A673 (cell line): Measurements from ENCODE around the gene ZBED3. TPM values are rescaled to one million over a fixed set of nuclear protein-coding genes. Genes with fewer than 3 reads are reported as not detected.
A peak's percentile ranks its signal among the peaks of the same experiment; 100 is the strongest.
"Not testable (repeated sequence)": the region's sequence is repeated elsewhere in the genome, so short reads cannot be mapped to it uniquely, and the experiment has no call there.

ENCODE experiments used
- BruUV-seq: library from RNA; stranded (reverse); fragments of 400-500 nt; replicated peaks from 2 replicates; lab custom pipeline; 2021; lab: Mats Ljungman, UMichigan
- CTCF ChIA-PET: fragments of 300-600 bp; sonication (Branson Sonifier 250); formaldehyde crosslinking; loops from one replicate; lab custom pipeline; 2022; ENCODE audit warnings: antibody characterized with exemption; lab: Charles Lee
- POLR2A ChIA-PET: fragments of 300-600 bp; sonication (Branson Sonifier 250); formaldehyde crosslinking; loops from one replicate; lab custom pipeline; 2022; ENCODE audit warnings: antibody characterized with exemption; ENCODE audit not compliant: low non-redundant PET; lab: Charles Lee
- DNase-seq: peaks from one replicate; pipeline ENCODE4 v3.0.0-alpha.2; 2015; ENCODE audit warnings: low spot score
- H3K27ac ChIP-seq: fragments of 200-600 bp; sonication (generic); 2 replicates; pipeline ENCODE4 v1.5.1; 2016; ENCODE audit warnings: mixed run types, low read depth, mild to moderate bottlenecking, mixed read lengths, antibody characterized with exemption, low read length; ENCODE audit not compliant: poor library complexity, severe bottlenecking
- H3K27me3 ChIP-seq: fragments of 200-600 bp; sonication (generic); replicated peaks from 2 replicates; pipeline ENCODE4 v1.6.1; 2017; ENCODE audit warnings: mixed run types, low read depth, mild to moderate bottlenecking, mixed read lengths, antibody characterized with exemption, low read length; ENCODE audit not compliant: insufficient read depth, poor library complexity
- H3K36me3 ChIP-seq: fragments of 200-600 bp; sonication (generic); 2 replicates; pipeline ENCODE4 v1.6.1; 2016; ENCODE audit warnings: mixed run types, mild to moderate bottlenecking, mixed read lengths, antibody characterized with exemption, low read length; ENCODE audit not compliant: insufficient read depth, poor library complexity, severe bottlenecking
- H3K4me1 ChIP-seq: fragments of 200-600 bp; sonication (generic); 2 replicates; pipeline ENCODE4 v1.6.1; 2017; ENCODE audit warnings: mixed run types, mild to moderate bottlenecking, mixed read lengths, antibody characterized with exemption, low read length; ENCODE audit not compliant: insufficient read depth, poor library complexity, severe bottlenecking
- H3K4me3 ChIP-seq: fragments of 200-600 bp; sonication (generic); 2 replicates; pipeline ENCODE4 v1.5.1; 2016; ENCODE audit warnings: low read depth, mixed run types, mild to moderate bottlenecking, mixed read lengths, low read length; ENCODE audit not compliant: poor library complexity, severe bottlenecking
- H3K9me3 ChIP-seq: fragments of 200-600 bp; sonication (generic); 2 replicates; pipeline ENCODE4 v1.6.1; 2016; ENCODE audit warnings: mixed run types, low read depth, mild to moderate bottlenecking, mixed read lengths, antibody characterized with exemption, low read length; ENCODE audit not compliant: poor library complexity, severe bottlenecking
- EZH2 ChIP-seq: fragments of 200-600 bp; sonication (generic); IDR thresholded peaks from 2 replicates; pipeline ENCODE4 v1.6.1; 2017; ENCODE audit warnings: borderline replicate concordance, low read depth, mild to moderate bottlenecking, mixed read lengths, antibody characterized with exemption, low read length; ENCODE audit not compliant: poor library complexity, severe bottlenecking
- intact Hi-C: fragments of 100-400 bp; cut with micrococcal nuclease; formaldehyde crosslinking; loops from one replicate; pipeline ENCODE4 v1.10.0; 2022; ENCODE audit not compliant: unreplicated experiment
- total RNA-seq: library from RNA; stranded (reverse); gene quantifications from 2 replicates; pipeline ENCODE4 v1.2.3, GENCODE V29; 2021
- TF ChIP-seq, protein P1 (sequence below): fragments of 300-800, 200-600 bp; sonication (generic); conservative IDR thresholded peaks from 2 replicates; pipeline ENCODE4 v1.5.1; 2017; ENCODE audit warnings: low read depth, mild to moderate bottlenecking, antibody characterized with exemption, low read length, moderate library complexity, mixed read lengths

The ZBED3 gene
- total RNA-seq, 1 experiment from 2014 or later = 9.9 TPM

DNA sequence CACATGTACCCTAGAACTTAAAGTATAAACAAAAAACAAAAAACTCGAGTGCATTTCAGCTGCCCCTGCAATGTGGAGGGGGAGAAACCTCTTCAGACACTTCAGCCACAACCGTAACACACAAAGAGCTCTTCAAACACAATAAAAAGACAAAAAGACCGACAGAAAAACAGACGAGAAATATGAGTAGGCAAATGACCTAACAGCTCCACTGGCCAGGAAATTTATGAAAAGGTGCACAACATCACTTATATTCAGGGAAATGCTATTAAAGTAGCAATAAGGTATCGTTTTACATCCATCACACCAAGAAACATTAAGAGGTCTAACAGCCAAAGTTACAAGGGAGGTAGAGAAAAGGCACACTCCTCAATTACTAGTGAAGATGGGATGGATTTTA is 6.2 kb downstream of the ZBED3 start:
- Histone ChIP-seq H3K27me3 (no peaks in the 10 kb centered on the region), H3K9me3 (no peaks in the 10 kb centered on the region), H3K4me1 (peaks cover 6% of the 10 kb centered on the region), H3K36me3 (no peaks in the 10 kb centered on the region), H3K4me3 (no peak overlapping the region), H3K27ac (no peak overlapping the region)
- intact Hi-C loops = no loop called here
- BruUV-seq = no TSS peak
- TF ChIP-seq, protein P1, sequence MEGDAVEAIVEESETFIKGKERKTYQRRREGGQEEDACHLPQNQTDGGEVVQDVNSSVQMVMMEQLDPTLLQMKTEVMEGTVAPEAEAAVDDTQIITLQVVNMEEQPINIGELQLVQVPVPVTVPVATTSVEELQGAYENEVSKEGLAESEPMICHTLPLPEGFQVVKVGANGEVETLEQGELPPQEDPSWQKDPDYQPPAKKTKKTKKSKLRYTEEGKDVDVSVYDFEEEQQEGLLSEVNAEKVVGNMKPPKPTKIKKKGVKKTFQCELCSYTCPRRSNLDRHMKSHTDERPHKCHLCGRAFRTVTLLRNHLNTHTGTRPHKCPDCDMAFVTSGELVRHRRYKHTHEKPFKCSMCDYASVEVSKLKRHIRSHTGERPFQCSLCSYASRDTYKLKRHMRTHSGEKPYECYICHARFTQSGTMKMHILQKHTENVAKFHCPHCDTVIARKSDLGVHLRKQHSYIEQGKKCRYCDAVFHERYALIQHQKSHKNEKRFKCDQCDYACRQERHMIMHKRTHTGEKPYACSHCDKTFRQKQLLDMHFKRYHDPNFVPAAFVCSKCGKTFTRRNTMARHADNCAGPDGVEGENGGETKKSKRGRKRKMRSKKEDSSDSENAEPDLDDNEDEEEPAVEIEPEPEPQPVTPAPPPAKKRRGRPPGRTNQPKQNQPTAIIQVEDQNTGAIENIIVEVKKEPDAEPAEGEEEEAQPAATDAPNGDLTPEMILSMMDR = no peak
- no peak for TF ChIP-seq EZH2
- no peak for DNase-seq
- POLR2A ChIA-PET = no interaction called here
- CTCF ChIA-PET = no interaction called here

DNA sequence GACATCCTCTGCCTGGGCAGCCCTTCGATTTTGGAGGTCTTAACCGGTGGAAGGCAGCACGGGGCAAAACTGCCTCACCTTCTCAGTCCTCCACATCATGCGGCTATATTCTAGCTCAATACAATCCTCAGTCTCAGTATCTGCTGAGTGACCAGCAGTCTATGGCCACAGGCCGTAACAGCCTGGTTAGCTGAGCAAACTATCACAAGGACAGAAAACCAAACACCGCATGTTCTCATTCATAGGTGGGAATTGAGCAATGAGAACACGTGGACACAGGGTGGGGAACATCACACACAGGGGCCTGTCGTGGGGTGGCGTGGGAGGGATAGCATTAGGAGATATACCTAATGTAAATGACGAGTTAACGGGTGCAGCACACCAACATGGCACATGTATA is 6.6 kb downstream of the ZBED3 start:
- H3K27ac ChIP-seq, H3K9me3 ChIP-seq, H3K4me3 ChIP-seq, H3K36me3 ChIP-seq, POLR2A ChIA-PET, H3K27me3 ChIP-seq, BruUV-seq, H3K4me1 ChIP-seq, CTCF ChIA-PET, intact Hi-C loops, DNase-seq: not testable (repeated sequence)

DNA sequence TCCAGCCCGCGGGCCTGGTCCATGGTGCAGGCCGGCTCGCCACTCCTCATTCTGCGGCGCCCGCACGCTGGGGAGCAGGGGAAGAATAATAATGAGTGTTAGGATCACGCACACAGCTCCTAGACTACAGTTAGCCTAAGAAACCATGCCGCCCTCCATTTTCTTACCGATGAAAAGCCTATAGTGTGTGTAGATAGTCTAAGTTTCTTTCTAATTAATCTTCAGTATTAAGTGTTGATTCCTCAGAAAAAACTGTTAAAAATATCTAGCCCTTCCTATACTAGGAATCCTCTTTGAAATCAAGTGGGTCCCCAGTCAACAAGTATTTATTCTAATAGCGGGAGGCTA is 9.3 kb downstream of the ZBED3 start:
- ChIA-PET POLR2A (no interaction called here), CTCF (interaction anchor here (0.5 to 1.3 kb wide), 2 partner anchors 8 to 59 kb away, joined by 3 to 5 read pairs; no protein-coding TSS in a partner anchor)
- intact Hi-C loops = loop anchor here (1.0 kb wide), 1 partner anchor 210 kb away; no protein-coding TSS in a partner anchor
- Histone ChIP-seq H3K36me3 (no peaks in the 10 kb centered on the region), H3K27ac (peak overlapping the region; percentile 49), H3K27me3 (no peaks in the 10 kb centered on the region), H3K4me1 (peaks cover 4% of the 10 kb centered on the region), H3K4me3 (peak overlapping the region; percentile 73), H3K9me3 (no peaks in the 10 kb centered on the region)
- no peak for DNase-seq
- TF ChIP-seq, protein P1 = no peak
- TF ChIP-seq EZH2 = no peak
- no TSS peak for BruUV-seq
